ENCODE data around the gene RTN4IP1.

GRCh38 chr6:106579281-106579680, 50.0 kb downstream of the RTN4IP1 start:
- no peak for TF ChIP-seq CTCF (IDR thresholded peaks at IDR 0.05)
- TF ChIP-seq POLR2A (IDR thresholded peaks at IDR 0.05): no peak
- TF ChIP-seq POLR2AphosphoS5 (IDR thresholded peaks at IDR 0.05): no peak

Data from prostate gland (tissue), 2 donors.